K562 (cell line): ENCODE results near the gene PRKCB. TPM values are rescaled to one million over a fixed set of nuclear protein-coding genes. Genes with fewer than 3 reads are reported as not detected.

Experiments
- ATF7 ChIP-seq: fragments of 450-650 bp; IDR thresholded peaks from 2 replicates; pipeline ENCODE4 v1.7.1; 2014; ENCODE audit warnings: mild to moderate bottlenecking, moderate library complexity
- CBX3 ChIP-seq, 2 experiments: IDR thresholded peaks; 1 replicate in 1 of 2; 2 replicates in 1 of 2; pipeline ENCODE4 v1.6.1; 2012; ENCODE audit warnings: inconsistent platforms in 2 of 2, low read length in 2 of 2, borderline replicate concordance in 1 of 2, control low read depth in 1 of 2
- CSDE1 ChIP-seq, 2 experiments: fragments of 450-650 bp; IDR thresholded peaks; 2 replicates each; pipeline ENCODE4 v1.6.1; 2016; ENCODE audit warnings: mild to moderate bottlenecking in 1 of 2
- EHMT2 ChIP-seq: fragments of 450-650 bp; IDR thresholded peaks from 2 replicates; pipeline ENCODE4 v1.6.1; 2018; ENCODE audit warnings: antibody characterized with exemption
- FOS ChIP-seq: IDR thresholded peaks from 3 replicates; pipeline ENCODE4 v1.6.1; 2011; ENCODE audit not compliant: insufficient read length; ENCODE audit errors: extremely low read depth
- HDAC6 ChIP-seq: IDR thresholded peaks from 2 replicates; pipeline ENCODE4 v1.6.1; 2012; ENCODE audit warnings: low read depth, mild to moderate bottlenecking, control low read depth, inconsistent platforms, low read length, moderate library complexity
- HDAC8 ChIP-seq: fragments of 450-650 bp; IDR thresholded peaks from 2 replicates; pipeline ENCODE4 v1.6.1; 2016; ENCODE audit warnings: mild to moderate bottlenecking, missing genetic modification characterization, moderate library complexity, missing compliant biosample characterization
- HSF4 ChIP-seq: fragments of 250-450 bp; sonication (Bioruptor Pico); IDR thresholded peaks from 2 replicates; pipeline ENCODE4 v2.1.2; 2022; ENCODE audit warnings: mild to moderate bottlenecking, moderate library complexity, borderline replicate concordance
- ILK ChIP-seq: fragments of 450-650 bp; IDR thresholded peaks from 2 replicates; pipeline ENCODE4 v1.6.1; 2016; ENCODE audit warnings: missing genetic modification characterization, low read depth, mild to moderate bottlenecking, missing compliant biosample characterization, moderate library complexity, borderline replicate concordance
- KLF1 ChIP-seq: fragments of 450-650 bp; IDR thresholded peaks from 2 replicates; pipeline ENCODE4 v1.6.1; 2016; ENCODE audit warnings: missing genetic modification characterization, missing compliant biosample characterization
- MECOM ChIP-seq: fragments of 250-450 bp; sonication (Bioruptor Pico); IDR thresholded peaks from 2 replicates; pipeline ENCODE4 v1.8.0; 2022; ENCODE audit warnings: inconsistent platforms
- MYC ChIP-seq, 2 experiments: fragments of 250-450 bp in 1 of 2; sonication (Bioruptor Pico) in 1 of 2; IDR thresholded peaks; 2 replicates each; pipeline versions ENCODE4 v1.5.1 to v1.6.1; 2012 to 2021; ENCODE audit warnings: low read depth in 2 of 2, borderline replicate concordance in 1 of 2, improper control_type of control experiment in 1 of 2, low read length in 1 of 2, mild to moderate bottlenecking in 1 of 2, moderate library complexity in 1 of 2
- POLR2H ChIP-seq: IDR thresholded peaks from 2 replicates; pipeline ENCODE4 v1.6.1; 2016; ENCODE audit warnings: missing genetic modification characterization, low read depth, mild to moderate bottlenecking, control low read depth, missing compliant biosample characterization, moderate library complexity
- TRIM24 ChIP-seq, 2 experiments: fragments of 450-650 bp; IDR thresholded peaks; 2 replicates each; pipeline ENCODE4 v1.6.1; 2016
- ZMIZ1 ChIP-seq, 2 experiments: fragments of 150-350 bp in 1 of 2; IDR thresholded peaks; 2 replicates each; pipeline ENCODE4 v1.6.1; 2012 to 2016; ENCODE audit warnings: low read depth in 2 of 2, low read length in 2 of 2, mild to moderate bottlenecking in 1 of 2, moderate library complexity in 1 of 2
- ZNF311 ChIP-seq: fragments of 250-450 bp; sonication (Bioruptor Pico); IDR thresholded peaks from 2 replicates; pipeline ENCODE4 v1.4.0; 2020; ENCODE audit warnings: mild to moderate bottlenecking, moderate library complexity
- ZNF316 ChIP-seq: fragments of 450-650 bp; IDR thresholded peaks from 2 replicates; pipeline ENCODE4 v1.6.1; 2016
- ZNF644 ChIP-seq: fragments of 200-800 bp; sonication (Bioruptor generic); IDR thresholded peaks from 2 replicates; pipeline ENCODE4 v1.6.1; 2016; ENCODE audit warnings: low read depth, missing genetic modification characterization, missing compliant biosample characterization
- polyA plus RNA-seq, 8 experiments: library from polyadenylated mRNA; depleted of rRNA in 4 of 8; stranded (reverse) in 5 of 8; unstranded in 3 of 8; fragments of >200 nt; fragmentation: Nextera tagmentation in 2 of 8; fragmentation: Illumina TruSeq in 1 of 8; extraction: Ambion mirVana in 2 of 8; extraction: Trizol in 1 of 8; gene quantifications; 2 replicates each; pipeline versions ENCODE4 v1.2.1 to v1.2.3, GENCODE V29; 2011 to 2014; ENCODE audit warnings: inconsistent platforms in 1 of 8, missing spikeins in 1 of 8
- total RNA-seq, 7 experiments: library from RNA; depleted of rRNA in 6 of 7; stranded (reverse); fragments of >200 nt in 6 of 7; fragmentation: Illumina TruSeq in 2 of 7; extraction: Trizol in 2 of 7; gene quantifications; 2 replicates each; pipeline versions ENCODE4 v1.2.1 to v1.2.3, GENCODE V29; 2011 to 2021; ENCODE audit warnings: low replicate concordance in 1 of 7
- TF ChIP-seq, protein P1 (sequence below): fragments of 250-450 bp; sonication (Bioruptor Pico); IDR thresholded peaks from 2 replicates; pipeline ENCODE4 v1.4.0; 2020; ENCODE audit warnings: mild to moderate bottlenecking, moderate library complexity, borderline replicate concordance
- TF ChIP-seq, protein P2 (sequence below), 2 experiments: fragments of 450-650 bp; conservative IDR thresholded peaks; 2 replicates each; pipeline ENCODE4 v1.6.1; 2017; ENCODE audit warnings: mild to moderate bottlenecking in 2 of 2, moderate library complexity in 2 of 2

The PRKCB gene
- total and polyA plus RNA-seq, 9 of the 15 experiments (the other 6 are each of a cell fraction or from before 2014, with no cell fraction given), result 49.9 to 276 (median 148) TPM

DNA sequence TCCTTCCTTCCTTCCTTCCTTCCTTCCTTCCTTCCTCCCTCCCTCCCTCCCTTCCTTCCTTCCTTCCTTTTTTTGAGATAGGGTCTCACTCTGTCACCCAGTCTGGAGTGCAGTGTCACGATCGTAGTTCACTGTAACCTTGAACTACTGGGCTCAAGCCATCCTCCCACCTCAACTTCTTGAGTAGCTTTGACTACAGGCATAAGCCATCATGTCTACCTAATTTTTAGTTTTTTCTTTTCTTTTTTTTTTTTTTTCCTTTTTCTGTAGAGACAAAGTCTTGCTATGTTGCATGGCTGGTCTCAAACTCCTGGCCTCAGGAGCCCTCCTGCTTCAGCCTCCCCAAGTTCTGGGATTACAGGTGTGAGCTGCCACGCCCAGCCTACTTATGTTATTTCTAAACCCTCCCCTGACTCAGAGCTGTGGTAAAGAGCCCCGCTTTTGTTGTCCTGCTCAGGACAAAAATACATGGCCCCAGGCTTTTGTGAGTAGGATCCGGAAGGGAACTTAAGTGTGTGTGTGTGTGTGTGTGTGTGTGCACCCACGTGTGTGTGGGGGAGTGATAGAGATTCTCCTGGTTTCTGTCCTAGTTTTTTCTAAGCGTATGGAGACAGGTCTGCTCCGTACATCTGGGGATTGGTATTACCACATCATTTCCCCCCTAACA lies 67.1 kb downstream of the PRKCB start (continued):
- TF ChIP-seq, protein P1, sequence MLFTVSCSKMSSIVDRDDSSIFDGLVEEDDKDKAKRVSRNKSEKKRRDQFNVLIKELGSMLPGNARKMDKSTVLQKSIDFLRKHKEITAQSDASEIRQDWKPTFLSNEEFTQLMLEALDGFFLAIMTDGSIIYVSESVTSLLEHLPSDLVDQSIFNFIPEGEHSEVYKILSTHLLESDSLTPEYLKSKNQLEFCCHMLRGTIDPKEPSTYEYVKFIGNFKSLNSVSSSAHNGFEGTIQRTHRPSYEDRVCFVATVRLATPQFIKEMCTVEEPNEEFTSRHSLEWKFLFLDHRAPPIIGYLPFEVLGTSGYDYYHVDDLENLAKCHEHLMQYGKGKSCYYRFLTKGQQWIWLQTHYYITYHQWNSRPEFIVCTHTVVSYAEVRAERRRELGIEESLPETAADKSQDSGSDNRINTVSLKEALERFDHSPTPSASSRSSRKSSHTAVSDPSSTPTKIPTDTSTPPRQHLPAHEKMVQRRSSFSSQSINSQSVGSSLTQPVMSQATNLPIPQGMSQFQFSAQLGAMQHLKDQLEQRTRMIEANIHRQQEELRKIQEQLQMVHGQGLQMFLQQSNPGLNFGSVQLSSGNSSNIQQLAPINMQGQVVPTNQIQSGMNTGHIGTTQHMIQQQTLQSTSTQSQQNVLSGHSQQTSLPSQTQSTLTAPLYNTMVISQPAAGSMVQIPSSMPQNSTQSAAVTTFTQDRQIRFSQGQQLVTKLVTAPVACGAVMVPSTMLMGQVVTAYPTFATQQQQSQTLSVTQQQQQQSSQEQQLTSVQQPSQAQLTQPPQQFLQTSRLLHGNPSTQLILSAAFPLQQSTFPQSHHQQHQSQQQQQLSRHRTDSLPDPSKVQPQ (CRISPR knock-in tag), result no peak
- no peak for TF ChIP-seq CBX3 (IDR thresholded peaks at IDR 0.05; ENCODE audit: borderline replicate concordance in 1 of 2, low read length in 2 of 2)
- TF ChIP-seq HSF4 (CRISPR knock-in tag), result no peak
- 0 out of 2 replicates have a peak, but pooled peaks have one; percentile 75 for TF ChIP-seq HDAC8
- TF ChIP-seq MECOM, result 0 out of 2 replicates have a peak, but pooled peaks have one; percentile 8
- no peak for TF ChIP-seq ATF7
- peak in 1 of 2 experiments; percentile 21; a peak in 1 of 4 replicates for TF ChIP-seq TRIM24 (IDR thresholded peaks at IDR 0.05)
- peak; percentile 50; the same call in 1 of the 2 replicates for TF ChIP-seq EHMT2
- TF ChIP-seq ZNF311, result peak; percentile 63; the same call in 1 of the 2 replicates
- TF ChIP-seq, protein P2, sequence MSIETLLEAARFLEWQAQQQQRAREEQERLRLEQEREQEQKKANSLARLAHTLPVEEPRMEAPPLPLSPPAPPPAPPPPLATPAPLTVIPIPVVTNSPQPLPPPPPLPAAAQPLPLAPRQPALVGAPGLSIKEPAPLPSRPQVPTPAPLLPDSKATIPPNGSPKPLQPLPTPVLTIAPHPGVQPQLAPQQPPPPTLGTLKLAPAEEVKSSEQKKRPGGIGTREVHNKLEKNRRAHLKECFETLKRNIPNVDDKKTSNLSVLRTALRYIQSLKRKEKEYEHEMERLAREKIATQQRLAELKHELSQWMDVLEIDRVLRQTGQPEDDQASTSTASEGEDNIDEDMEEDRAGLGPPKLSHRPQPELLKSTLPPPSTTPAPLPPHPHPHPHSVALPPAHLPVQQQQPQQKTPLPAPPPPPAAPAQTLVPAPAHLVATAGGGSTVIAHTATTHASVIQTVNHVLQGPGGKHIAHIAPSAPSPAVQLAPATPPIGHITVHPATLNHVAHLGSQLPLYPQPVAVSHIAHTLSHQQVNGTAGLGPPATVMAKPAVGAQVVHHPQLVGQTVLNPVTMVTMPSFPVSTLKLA (conservative IDR thresholded peaks at IDR 0.05), result peak; percentile 57 to 75; a peak in 3 of 4 replicates
- peak; percentile 17; the same call in 1 of the 2 replicates for TF ChIP-seq ILK (tag)
- TF ChIP-seq CSDE1 (IDR thresholded peaks at IDR 0.05), result no peak
- TF ChIP-seq ZNF316, result 0 out of 2 replicates have a peak, but pooled peaks have one; percentile 14
- TF ChIP-seq KLF1 (tag), result peak; percentile 50; the same call in 1 of the 2 replicates
- no peak for TF ChIP-seq ZNF644 (tag)
- TF ChIP-seq HDAC6, result no peak
- TF ChIP-seq POLR2H, result peak; percentile 51
- peak; percentile 48; the same call in 1 of the 2 replicates for TF ChIP-seq MYC (IDR thresholded peaks at IDR 0.05; ENCODE audit: low read depth, low read length)
- no peak for TF ChIP-seq MYC (CRISPR knock-in tag; IDR thresholded peaks at IDR 0.05; ENCODE audit: borderline replicate concordance, low read depth)
- TF ChIP-seq FOS, result no peak
- peak in 1 of 2 experiments; percentile 43; a peak in 1 of 4 replicates for TF ChIP-seq ZMIZ1 (IDR thresholded peaks at IDR 0.05; ENCODE audit: low read depth in 2 of 2, low read length in 2 of 2)
